HG02943 (cell line): ENCODE results near the gene ACSL4.
A peak's percentile ranks its signal among the peaks of the same experiment; 100 is the strongest.
"Not testable (repeated sequence)": the region's sequence is repeated elsewhere in the genome, so short reads cannot be mapped to it uniquely, and the experiment has no call there.

Experiments
- ATAC-seq: cut with Tn5 transposase; IDR thresholded peaks from one replicate; pipeline ENCODE4 v1.9.1; 2021; ENCODE audit warnings: mild to moderate bottlenecking, low read depth, moderate library complexity; ENCODE audit not compliant: unreplicated experiment

ACSL4 gene

GRCh38 chrX:109732807-109733612 lies at the start of gene ACSL4:
Gene ACSL4, minus strand, starts transcription at chrX:109733257. Its CDS starts 49,894 bp downstream, at chrX:109683363.
- peak; percentile 70 for ATAC-seq

DNA sequence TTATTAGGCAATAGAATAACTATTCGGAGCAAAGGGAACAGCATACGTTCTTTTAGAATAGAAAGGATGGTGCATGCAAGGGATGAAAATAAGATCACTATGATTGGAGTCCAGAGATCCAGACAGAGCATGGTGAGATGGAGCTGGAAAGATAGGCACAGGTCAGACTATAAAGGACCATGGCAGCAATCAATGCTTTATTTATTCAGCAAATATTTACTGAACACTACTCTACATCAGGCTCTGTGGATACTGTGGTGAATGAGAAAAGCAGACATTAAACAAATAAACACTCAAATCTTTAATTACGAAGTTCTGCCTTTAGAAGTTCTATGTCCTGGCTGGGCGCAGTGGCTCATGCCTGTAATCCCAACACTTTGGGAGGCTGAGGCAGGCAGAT lies 44.7 kb upstream of the ACSL4 start:
- ATAC-seq: no peak

- ATAC-seq: no peak
Observed at GRCh38 chrX:109776986-109777385, 43.9 kb upstream of the ACSL4 start.

GRCh38 chrX:109776432-109776831 lies 43.4 kb upstream of the ACSL4 start:
- ATAC-seq: no peak

DNA sequence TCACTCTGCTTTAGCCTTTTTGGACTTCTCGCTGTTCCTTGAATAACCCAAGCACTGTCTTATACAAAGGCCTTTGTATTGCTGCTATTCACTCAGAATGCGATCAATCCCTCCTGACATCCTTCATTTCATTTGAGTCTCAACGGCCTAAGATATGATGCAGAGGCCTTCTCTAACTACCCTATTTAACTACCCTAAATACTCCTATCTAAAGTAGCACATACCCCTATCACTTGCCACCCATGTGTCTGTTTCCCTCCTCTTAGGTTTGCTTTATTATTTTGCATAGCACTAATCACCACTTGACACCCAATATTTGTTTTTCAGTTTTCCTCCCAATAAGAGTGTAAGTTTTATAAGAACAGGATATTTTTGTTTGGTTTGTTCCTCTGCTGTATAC lies 42.3 kb upstream of the ACSL4 start:
- no peak for ATAC-seq

- peak; percentile 90 for ATAC-seq
Observed at GRCh38 chrX:109774706-109775105, 41.6 kb upstream of the ACSL4 start.

DNA sequence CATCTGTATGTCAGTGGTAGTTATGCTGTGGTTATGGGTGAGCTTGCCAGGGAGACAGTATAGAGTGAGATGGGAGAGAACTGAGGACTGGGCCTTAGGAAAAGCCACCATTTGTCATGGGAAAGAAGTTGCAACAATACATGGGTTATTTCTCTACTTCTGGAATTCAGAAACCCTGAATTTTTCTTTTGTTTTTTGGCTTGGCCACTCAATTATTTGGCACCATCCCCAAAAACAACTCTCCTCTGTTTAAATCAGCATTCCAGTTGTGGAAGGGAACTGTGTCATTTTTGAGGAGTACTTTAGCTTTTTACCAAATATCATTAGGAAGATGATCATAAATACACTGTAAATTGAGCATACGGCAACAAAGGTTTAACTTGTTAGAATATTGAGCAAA lies 41.1 kb upstream of the ACSL4 start:
- no peak for ATAC-seq

GRCh38 chrX:109773374-109773773 lies 40.3 kb upstream of the ACSL4 start:
- ATAC-seq: no peak

DNA sequence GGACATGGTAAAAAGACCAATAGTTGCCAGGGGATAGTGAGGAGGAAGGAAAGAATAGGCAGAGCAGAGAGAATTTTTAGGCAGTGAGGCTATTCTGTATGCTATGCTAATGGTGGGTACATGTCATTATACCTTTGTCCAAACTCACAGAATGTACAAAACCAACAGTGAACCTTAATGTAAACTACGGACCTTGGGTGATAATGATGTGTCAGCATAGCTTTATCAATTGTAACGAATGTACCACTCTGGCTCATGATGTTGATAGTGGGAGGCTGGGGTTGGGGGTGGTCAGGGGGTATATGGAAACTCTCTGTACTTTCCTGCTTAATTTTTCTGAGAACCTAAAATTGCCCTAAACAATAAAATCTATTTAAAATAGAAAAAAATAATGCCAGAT lies 37.7 kb upstream of the ACSL4 start:
- ATAC-seq: no peak

DNA sequence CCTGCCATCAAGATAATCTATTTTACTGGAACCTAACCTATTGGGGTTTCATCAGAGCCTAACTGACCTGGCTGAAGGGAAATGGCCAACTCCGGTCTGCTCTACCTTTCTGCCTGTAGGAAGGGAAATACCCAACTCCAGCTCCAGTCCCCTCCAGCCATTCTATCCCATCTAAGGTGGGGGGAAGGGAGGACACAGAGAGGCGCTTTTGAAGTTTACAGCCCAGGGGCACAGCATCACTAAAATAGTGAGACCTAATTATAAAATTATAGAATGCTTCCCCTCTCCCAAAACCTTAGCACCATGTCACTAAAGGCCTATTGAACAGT lies 27.8 kb upstream of the ACSL4 start:
- no peak for ATAC-seq

- ATAC-seq: no peak
Observed at GRCh38 chrX:109760209-109760921, 27.3 kb upstream of the ACSL4 start.

- ATAC-seq: no peak
Observed at GRCh38 chrX:109753256-109753655, 20.2 kb upstream of the ACSL4 start.

DNA sequence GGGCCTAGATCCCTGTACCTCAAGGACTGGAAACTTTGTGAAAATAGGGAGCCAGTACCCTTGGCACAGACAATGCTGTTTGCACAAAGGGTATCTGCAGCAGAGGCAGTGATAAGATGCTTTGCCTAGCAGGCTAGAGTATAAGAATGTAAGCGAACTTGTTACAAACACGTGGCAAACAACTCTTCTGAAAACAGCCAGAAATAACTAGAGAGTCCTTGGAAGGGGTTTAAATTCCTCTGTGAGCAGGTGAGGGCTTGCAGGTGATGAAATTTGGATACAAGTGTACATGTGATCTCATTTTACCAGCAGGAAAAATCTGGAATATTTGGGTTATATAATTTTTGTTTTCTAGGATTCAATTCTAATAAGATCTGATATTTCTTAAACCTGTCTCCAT lies 18.6 kb upstream of the ACSL4 start:
- no peak for ATAC-seq

DNA sequence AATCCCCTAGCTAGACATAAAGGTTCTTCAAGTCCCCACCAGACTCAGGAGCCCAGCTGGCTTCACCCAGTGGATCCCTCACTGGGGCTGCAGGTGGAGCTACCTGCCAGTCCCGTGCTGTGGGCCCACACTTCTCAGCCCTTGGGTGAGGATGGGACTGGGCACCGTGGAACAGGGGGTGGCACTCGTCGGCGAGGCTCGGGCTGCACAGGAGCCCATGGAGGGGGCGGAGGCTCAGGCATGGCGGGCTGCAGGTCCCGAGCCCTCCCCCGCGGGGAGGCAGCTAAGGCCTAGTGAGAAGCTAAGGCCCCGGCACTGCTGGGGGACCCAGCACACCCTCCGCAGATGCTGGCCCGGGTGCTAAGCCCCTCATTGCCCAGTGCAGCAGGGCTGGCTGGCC lies 16.1 kb upstream of the ACSL4 start:
- no peak for ATAC-seq

DNA sequence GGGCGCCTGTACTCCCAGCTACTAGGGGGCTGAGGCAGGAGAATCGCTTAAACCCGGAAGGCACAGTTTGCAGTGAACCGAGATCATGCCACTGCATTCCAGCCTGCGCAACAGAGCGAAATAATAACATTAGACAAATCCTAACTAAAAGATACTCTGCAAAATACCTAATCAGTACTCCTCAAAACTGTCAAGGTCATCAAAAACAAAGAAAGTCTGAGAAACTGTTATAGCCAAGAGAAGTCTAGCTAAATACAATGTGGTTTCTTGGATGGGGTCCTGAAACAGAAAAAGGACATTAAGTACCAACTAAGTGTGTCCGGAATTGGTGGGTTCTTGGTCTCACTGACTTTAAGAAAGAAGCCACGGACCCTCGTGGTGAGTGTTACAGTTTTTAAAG lies 14.6 kb upstream of the ACSL4 start:
- no peak for ATAC-seq

GRCh38 chrX:109742722-109743121 lies 9.7 kb upstream of the ACSL4 start:
- ATAC-seq: no peak

DNA sequence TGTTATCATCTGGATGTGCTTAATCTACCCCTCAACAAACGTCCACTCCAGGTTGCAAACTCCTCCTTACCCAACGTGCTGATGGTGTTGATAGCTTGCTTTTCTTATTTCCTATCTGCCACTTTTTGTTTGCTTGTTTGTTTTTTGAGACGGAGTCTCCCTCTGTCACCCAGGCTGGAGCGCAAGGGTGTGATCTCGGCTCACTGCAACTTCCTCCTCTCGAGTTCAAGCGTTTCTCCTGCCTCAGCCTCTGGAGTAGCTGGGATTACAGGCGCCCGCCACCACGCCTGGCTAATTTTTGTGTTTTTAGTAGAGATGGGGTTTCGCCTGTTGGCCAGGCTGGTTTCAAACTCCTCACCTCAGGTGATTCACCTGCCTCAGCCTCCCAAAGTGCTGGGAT lies 7.8 kb upstream of the ACSL4 start:
- ATAC-seq: not testable (repeated sequence)

- no peak for ATAC-seq
Observed at GRCh38 chrX:109740433-109740809, 7.4 kb upstream of the ACSL4 start.

DNA sequence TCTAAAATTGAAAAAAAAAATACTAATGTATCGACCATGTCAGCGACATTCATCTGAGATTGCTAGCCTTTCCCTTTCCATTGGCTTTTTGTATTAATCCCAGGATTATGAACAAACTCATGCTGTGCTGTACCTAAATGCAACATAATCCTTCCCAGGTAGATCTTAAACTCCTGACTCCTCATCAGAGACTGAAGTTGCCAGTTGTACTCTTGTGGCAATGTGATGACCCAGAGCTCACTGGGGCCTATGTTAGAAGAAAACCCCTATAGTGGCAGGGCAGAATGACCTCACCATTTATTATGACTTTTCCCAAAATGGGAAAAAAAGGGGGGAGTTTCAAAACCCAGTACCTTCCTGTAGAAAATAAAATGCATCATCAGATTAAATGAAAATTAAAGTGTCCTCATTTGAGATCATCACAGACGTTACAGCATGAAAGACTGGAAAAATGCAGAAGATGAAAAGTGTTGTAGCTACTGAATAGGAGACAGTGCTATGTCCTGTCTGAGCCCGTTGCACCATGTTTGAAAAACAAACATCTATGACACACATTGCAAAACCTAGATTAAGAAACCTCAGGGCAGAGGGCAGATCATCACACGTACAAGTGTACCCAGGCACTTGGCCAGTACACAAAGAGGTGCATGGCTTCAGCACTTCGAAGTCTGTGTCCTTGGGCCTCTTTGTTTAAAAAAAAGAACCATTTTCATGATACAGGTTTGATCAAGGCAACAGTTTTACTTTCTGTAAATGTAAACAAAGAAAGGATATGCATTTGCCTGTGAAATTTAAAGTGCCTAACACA lies 6.8 kb upstream of the ACSL4 start:
- ATAC-seq: no peak

DNA sequence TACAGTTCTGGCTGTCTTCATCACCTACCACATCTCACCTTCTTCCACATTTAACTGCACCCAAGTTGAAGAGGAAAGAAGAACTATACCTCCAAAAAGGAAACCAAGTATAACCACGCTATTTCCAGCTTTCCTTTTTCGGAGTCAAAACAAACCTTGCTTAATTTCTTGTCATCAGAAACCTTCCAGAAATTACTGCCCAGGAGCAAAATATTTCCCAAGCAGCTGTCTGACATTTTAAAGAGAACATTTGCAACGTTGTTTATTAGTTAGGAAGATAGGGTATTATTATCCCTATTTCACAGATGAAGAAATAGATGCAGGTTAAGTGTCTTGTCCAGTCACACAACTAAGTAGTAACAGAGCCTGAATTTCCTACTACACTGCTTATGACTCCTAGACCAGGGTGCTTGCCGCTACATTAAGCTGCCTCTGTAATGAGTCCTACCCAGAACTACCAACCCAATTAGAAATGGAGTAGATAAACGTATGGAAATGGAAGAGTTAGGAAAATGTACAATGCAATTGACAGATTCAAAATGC lies 2.2 kb upstream of the ACSL4 start:
- ATAC-seq: no peak

GRCh38 chrX:109733613-109734083 lies 591 bp upstream of the ACSL4 start:
- ATAC-seq: no peak
